22Rv1 (cell line): ENCODE measurements around the gene TCAP.

ENCODE experiments used
- ZFX ChIP-seq: fragments of 450-650 bp; IDR thresholded peaks from 2 replicates; pipeline ENCODE4 v1.6.1; 2017; ENCODE audit warnings: antibody characterized with exemption, borderline replicate concordance
- TF ChIP-seq, protein P1 (sequence below): fragments of 450-650 bp; IDR thresholded peaks from 2 replicates; pipeline ENCODE4 v1.5.1; 2017; ENCODE audit warnings: mild to moderate bottlenecking

DNA sequence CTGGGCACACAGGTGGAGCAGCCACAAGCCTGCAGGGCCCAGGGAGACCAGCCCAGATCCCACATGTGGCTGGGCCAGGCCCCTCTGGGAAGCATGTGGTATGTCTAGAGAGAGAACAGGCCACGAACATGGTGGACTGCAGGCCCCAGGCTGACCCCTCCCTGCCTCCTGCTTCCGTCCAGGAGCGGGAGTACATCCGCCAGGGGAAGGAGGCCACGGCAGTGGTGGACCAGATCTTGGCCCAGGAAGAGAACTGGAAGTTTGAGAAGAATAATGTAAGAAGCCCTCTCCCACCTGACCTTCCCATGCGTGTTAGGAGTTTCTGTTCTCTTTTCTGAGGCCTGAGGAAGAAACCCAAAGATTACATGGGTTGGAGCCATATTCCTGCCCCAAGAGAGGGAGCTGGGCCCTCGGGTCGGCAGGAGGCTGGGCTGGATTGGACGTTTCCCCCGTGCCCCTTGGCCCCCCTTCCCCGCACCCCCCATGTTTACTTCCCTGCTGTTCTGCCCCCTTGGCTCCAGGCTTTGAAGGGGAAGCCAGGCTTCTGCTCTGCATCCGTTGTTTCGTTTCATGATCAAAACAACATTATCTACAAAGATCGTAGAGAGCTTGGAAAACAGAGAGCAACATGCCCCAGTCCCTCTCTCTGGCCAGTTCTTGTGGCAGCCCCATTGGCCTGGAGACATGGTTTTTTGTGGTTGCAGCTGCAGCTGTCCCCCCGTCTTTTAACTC is 5.7 kb upstream of the TCAP start:
- TF ChIP-seq, protein P1, sequence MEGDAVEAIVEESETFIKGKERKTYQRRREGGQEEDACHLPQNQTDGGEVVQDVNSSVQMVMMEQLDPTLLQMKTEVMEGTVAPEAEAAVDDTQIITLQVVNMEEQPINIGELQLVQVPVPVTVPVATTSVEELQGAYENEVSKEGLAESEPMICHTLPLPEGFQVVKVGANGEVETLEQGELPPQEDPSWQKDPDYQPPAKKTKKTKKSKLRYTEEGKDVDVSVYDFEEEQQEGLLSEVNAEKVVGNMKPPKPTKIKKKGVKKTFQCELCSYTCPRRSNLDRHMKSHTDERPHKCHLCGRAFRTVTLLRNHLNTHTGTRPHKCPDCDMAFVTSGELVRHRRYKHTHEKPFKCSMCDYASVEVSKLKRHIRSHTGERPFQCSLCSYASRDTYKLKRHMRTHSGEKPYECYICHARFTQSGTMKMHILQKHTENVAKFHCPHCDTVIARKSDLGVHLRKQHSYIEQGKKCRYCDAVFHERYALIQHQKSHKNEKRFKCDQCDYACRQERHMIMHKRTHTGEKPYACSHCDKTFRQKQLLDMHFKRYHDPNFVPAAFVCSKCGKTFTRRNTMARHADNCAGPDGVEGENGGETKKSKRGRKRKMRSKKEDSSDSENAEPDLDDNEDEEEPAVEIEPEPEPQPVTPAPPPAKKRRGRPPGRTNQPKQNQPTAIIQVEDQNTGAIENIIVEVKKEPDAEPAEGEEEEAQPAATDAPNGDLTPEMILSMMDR, result no peak
- no peak for TF ChIP-seq ZFX
